Nephron progenitor cell (in vitro differentiated cells): ENCODE data around the gene PANK1.

ENCODE experiments used
- DNase-seq: peaks from one replicate; pipeline ENCODE4 v3.0.0; 2021
- H3K27ac Mint-ChIP-seq: 2 replicates; pipeline ENCODE4 v1.8.0; 2021; ENCODE audit warnings: mild to moderate bottlenecking, moderate library complexity, mixed read lengths
- H3K27me3 Mint-ChIP-seq: 2 replicates; pipeline ENCODE4 v1.8.0; 2021; ENCODE audit warnings: mild to moderate bottlenecking, low read depth, mixed read lengths; ENCODE audit not compliant: poor library complexity
- H3K36me3 Mint-ChIP-seq: 2 replicates; pipeline ENCODE4 v1.8.0; 2021; ENCODE audit warnings: low read depth, mixed read lengths
- H3K4me1 Mint-ChIP-seq: 2 replicates; pipeline ENCODE4 v1.8.0; 2021; ENCODE audit warnings: mixed read lengths
- H3K4me3 Mint-ChIP-seq: 2 replicates; pipeline ENCODE4 v1.8.0; 2021; ENCODE audit warnings: mild to moderate bottlenecking, moderate library complexity, mixed read lengths
- H3K9me3 Mint-ChIP-seq: 2 replicates; pipeline ENCODE4 v1.8.0; 2021; ENCODE audit warnings: mild to moderate bottlenecking, moderate library complexity, mixed read lengths
- CTCF ChIP-seq: fragments of 200-600 bp; sonication (generic); IDR thresholded peaks from 2 replicates; pipeline ENCODE4 v1.5.0; 2021; ENCODE audit warnings: antibody characterized with exemption

PANK1 gene

GRCh38 chr10:89575031-89575430 lies 70.0 kb downstream of the PANK1 start:
- H3K4me1 Mint-ChIP-seq, result no peaks in the 10 kb centered on the region
- no peak for DNase-seq
- no peaks in the 10 kb centered on the region for H3K27me3 Mint-ChIP-seq
- no peak for TF ChIP-seq CTCF
- H3K9me3 Mint-ChIP-seq, result peaks cover 18% of the 10 kb centered on the region
- no peak overlapping the region for H3K27ac Mint-ChIP-seq
- H3K36me3 Mint-ChIP-seq, result peaks cover 16% of the 10 kb centered on the region
- no peak overlapping the region for H3K4me3 Mint-ChIP-seq

GRCh38 chr10:89574368-89574767 lies 70.7 kb downstream of the PANK1 start:
- TF ChIP-seq CTCF, result no peak
- Mint-ChIP-seq H3K36me3 (peaks cover 16% of the 10 kb centered on the region), H3K27me3 (no peaks in the 10 kb centered on the region), H3K4me3 (no peak overlapping the region), H3K9me3 (peaks cover 18% of the 10 kb centered on the region), H3K27ac (no peak overlapping the region), H3K4me1 (no peaks in the 10 kb centered on the region)
- DNase-seq, result no peak

- Mint-ChIP-seq H3K9me3 (no peaks in the 10 kb centered on the region), H3K36me3 (no peaks in the 10 kb centered on the region), H3K27me3 (peaks cover 4% of the 10 kb centered on the region), H3K27ac (no peak overlapping the region), H3K4me1 (no peaks in the 10 kb centered on the region), H3K4me3 (no peak overlapping the region)
- no peak for DNase-seq
- no peak for TF ChIP-seq CTCF
These were observed 77.3 kb downstream of the PANK1 start for GRCh38 chr10:89567576-89568245.

GRCh38 chr10:89566992-89567391 lies 78.0 kb downstream of the PANK1 start:
- DNase-seq, result no peak

GRCh38 chr10:89566095-89566950 lies 78.7 kb downstream of the PANK1 start:
- Mint-ChIP-seq H3K4me1 (no peaks in the 10 kb centered on the region), H3K9me3 (no peaks in the 10 kb centered on the region), H3K27me3 (peaks cover 4% of the 10 kb centered on the region), H3K36me3 (no peaks in the 10 kb centered on the region), H3K4me3 (no peak overlapping the region), H3K27ac (no peak overlapping the region)
- TF ChIP-seq CTCF, result no peak
- no peak for DNase-seq

More at GRCh38 chr10:89566992-89567391, 78.0 kb downstream of the PANK1 start:
- peaks cover 4% of the 10 kb centered on the region for H3K27me3 Mint-ChIP-seq
- H3K27ac Mint-ChIP-seq, result no peak overlapping the region
- no peak for TF ChIP-seq CTCF
- H3K4me3 Mint-ChIP-seq, result no peak overlapping the region
- H3K36me3 Mint-ChIP-seq, result no peaks in the 10 kb centered on the region
- H3K9me3 Mint-ChIP-seq, result no peaks in the 10 kb centered on the region
- no peaks in the 10 kb centered on the region for H3K4me1 Mint-ChIP-seq
